ENCODE results near the gene IQCH.
"Not testable (repeated sequence)": the region's sequence is repeated elsewhere in the genome, so short reads cannot be mapped to it uniquely, and the experiment has no call there.

The IQCH gene

GRCh38 chr15:67401336-67401735 is 146.8 kb downstream of the IQCH start:
- no peak for DNase-seq

DNA sequence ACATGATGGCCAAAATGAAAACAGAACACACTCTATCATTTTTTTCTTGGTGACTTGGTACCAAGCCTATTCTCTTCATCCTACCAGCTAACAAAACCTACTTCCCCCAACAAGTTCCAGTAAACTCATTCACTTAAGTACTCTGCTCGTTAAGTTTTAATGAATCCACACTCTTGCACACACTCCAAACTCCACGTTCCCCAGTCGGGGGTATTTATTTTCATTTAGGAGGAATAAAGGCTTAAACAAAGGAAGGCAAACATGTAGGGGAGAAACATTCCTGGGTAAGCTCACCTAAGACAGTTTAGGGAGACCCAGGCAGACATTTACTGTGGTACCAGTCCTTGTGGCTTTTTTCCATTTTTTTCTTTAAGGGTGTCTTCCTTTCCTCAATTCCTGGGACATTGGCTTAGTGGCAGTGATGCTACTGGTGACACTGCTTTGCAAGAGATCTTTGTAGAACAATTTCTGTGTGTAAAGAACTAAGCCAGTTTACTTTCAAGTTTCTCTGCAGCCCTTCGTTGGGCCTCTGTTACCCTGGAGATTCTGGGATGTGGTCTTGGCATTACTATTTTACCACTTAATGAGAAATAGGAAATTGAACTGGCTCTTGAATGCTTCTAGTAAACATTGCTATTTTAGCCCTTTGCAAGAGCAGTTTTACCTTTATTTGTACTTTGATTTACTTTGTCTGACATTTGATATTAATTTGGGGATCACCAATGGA is 149.0 kb downstream of the IQCH start:
- no peak for DNase-seq

DNA sequence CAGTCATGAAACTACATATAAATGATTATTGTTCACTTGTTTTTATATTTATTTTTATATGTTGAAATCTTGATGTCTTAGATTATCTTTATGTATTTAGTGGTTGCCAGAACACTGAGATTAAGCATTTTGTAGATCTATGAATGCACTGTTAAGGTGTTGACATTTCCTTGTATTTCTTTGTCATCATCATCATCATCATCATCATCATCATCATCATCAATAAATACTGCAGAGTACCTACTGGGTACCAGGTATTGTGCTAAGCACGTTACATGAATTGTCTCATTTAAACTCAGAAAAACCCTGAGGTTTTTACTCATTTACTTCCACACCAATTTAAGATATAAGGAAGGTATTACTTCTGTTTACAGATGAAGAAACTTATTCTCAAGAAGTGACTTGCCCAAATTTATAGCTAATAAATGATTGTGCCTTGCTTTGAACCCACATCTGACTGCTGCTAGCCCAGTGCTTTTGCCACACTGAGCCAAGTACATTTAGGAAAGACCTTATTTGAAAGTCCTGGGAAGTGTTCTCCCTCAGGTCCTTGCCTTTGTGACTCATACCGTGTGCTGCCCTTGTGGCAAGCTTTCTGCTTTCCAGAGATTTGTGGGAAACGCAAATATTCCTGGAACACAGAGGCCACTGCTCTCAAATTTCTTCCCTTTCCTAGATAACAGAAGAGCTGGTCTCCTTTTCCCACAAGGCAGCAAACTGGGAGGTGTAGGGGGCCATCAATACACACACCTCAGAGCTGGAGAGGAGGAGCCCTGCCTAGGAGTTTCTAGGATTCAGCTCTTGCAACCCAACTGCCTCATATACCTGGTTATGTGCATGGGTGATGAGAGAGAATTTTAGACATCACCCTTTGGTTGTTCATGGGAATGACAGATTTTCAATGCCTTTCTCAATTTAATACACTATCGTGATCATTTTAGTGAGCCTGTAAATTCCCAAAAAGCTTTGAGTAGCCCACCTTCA is 150.9 kb downstream of the IQCH start:
- DNase-seq: no peak

- no peak for DNase-seq
Observed at GRCh38 chr15:67406257-67406861, 151.8 kb downstream of the IQCH start.

DNA sequence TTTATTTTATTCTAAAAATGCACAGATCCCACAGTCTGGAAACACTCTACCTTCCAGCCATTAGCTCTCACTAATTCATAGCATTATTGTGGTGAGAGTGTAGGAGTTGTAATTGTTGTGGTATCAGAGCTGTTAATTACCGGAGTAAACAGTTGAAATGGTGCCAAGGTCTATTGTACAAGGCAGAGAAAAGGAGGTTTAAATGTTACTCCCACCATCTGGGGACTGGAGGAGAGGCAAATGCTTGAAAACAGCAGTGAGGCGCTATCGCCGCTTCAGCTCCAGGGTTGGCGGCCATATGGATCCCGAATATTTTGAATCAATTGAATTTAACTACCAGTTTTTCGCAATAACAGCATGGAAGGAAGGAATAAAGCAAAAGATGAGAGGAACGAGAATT is 153.2 kb downstream of the IQCH start:
- no peak for DNase-seq

DNA sequence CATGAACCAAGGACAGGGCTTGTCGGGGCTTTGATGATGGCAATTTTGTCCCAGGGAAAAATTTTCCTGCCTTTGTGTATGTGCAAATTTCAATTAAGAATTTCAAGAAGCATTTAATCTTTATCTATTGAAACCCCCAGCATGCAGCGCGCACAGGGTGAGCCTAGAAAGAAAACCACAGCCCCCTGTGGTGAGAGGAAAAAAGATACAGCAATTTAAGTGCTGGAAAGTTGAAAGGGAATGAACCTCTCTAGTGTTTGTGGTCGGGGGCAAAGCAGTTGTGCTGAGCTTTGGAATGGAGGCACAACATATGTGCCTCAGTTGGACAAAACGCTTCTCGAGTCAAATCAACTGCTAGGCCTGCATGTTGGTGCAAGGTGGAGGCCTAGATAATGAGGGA is 154.6 kb downstream of the IQCH start:
- no peak for DNase-seq

- no peak for DNase-seq
Observed at GRCh38 chr15:67411486-67411885, 156.9 kb downstream of the IQCH start.

DNA sequence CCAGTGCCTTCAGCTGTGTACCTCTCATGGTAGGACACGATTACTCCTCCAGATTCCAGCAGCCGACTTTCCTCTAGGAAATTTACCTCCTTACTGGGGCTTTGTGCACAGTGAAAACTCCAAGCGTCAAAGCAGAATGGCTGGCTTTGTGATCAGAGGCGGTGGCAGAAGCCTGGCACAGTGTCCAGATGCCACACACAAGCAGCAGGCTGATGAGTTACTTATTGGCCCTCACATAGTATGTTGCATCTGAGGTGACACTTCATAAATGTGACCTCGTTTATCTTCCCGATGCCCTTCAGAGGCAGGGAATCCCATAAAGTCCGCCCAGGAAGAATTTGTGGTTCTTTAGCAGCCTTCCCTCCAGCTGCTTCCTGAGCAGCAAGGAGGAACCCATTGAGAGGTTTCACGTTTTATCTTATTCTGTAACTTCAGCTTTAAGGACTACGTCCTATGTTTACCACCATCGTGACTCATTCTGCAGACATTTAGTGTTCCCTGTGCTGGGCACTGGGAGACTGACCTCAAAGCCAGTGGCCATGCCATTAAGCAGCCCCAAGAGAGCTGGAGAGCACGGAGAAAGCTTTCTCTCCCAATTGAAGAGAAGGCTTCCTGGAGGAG is 159.3 kb downstream of the IQCH start:
- no peak for DNase-seq

GRCh38 chr15:67415181-67415580 is 160.6 kb downstream of the IQCH start:
- no peak for DNase-seq

DNA sequence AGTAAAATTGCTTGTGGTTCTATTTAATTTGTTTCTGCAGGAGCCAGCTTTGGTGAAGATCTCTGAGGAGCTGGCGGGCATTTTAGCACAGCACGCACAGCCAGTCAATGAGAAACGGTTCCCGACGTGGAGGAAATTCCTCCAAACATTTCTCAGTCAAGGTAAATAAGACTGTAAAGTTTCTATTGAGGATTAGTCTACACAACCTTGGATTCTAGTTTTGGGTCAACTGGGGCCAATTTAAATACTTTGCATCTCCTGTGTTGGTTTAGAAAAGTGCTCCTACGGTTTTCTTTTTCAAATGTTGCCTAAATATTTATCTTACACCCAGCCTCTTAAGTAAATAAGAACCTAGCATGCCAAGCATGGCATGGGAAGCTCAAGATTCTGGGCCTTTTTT is 162.3 kb downstream of the IQCH start:
- DNase-seq: no peak

- no peak for DNase-seq
Observed at GRCh38 chr15:67419705-67420104, 165.1 kb downstream of the IQCH start.

DNA sequence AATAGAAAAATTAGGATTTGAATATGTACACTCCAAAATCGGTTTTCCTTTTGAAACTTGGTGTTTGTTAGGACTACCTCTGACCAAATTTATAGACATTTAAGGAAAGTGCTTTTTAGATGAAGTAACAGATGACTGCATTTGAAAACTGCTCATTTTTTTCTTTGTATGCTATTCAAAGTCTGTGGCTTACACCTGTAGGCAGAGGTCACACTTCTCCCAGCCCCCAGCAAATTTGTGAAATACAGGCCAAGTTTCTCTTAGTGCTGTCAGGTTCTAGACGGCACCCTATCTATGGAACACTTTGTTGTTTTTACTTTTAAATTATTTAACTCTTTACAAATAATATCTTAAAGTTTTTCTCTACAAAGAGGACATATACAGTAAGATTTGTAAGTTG is 165.6 kb downstream of the IQCH start:
- DNase-seq: no peak

GRCh38 chr15:67421105-67421504 is 166.5 kb downstream of the IQCH start:
- DNase-seq: no peak

- DNase-seq: no peak
Observed at GRCh38 chr15:67422296-67422695, 167.7 kb downstream of the IQCH start.

GRCh38 chr15:67433495-67434099 is 179.0 kb downstream of the IQCH start:
- no peak for DNase-seq

DNA sequence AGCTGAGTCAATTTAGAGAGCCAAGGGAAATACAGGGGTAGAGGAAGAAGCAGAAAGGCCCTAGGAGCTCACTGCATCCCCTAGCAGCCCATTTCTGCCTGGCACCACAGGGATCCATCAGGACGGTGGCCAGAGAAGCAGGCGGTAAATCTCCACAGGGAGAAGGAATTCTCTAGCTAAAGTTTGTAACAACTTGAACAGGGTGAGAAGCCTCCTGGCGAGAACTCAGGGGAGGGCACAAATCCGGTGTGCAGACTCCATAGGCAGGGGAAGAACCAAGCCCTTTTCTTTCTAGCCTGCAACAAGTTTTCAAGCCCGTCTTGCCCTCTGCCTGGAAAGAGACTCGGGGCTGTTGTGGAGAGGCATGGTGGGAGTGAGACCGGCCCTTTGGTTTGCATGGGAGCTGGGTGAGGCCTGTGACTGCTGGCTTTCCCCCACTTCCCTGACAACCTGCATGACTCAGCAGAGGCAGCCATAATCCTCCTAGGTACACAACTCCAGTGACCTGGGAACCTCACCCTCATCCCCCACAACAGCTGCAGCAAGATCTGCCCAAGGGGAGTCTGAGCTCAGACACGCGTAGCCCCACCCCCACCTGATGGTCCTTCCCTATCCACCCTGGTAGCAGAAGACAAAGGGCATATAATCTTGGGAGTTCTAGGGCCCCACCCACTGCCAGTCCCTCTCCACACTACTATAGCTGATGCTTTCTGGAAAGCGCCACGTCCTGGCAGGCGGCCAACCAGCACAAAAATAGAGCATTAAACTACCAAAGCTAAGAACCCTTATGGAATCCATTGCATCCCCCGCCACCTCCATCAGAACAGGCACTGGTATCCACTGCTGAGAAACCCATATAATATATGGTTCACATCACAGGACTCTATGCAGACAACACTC is 182.0 kb downstream of the IQCH start:
- DNase-seq: not testable (repeated sequence)

- no peak for DNase-seq
Observed at GRCh38 chr15:67444100-67444499, 189.5 kb downstream of the IQCH start.

GRCh38 chr15:67446449-67446848 is 191.9 kb downstream of the IQCH start:
- DNase-seq: no peak

DNA sequence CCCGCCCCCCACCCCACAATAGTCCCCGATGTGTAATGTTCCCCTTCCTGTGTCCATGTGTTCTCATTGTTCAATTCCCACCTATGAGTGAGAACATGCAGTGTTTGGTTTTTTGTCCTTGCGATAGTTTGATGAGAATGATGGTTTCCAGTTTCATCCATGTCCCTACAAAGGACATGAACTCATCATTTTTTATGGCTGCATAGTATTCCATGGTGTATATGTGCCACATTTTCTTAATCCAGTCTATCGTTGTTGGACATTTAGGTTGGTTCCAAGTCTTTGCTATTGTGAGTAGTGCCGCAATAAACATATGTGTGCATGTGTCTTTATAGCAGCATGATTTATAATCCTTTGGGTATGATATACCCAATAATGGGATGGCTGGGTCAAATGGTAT is 193.8 kb downstream of the IQCH start:
- DNase-seq: not testable (repeated sequence)

DNA sequence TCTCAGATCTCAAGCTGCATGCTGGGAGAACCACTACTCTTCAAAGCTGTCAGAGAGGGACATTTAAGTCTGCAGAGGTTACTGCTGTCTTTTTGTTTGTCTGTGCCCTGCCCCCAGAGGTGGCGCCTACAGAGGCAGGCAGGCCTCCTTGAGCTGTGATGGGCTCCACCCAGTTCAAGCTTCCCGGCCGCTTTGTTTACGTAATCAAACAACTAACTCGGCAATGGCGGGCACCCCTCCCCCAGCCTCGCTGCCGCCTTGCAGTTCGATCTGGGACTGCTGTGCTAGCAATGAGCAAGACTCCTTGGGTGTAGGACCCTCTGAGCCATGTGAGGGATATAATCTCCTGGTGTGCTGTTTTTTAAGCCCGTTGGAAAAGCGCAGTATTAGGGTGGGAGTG is 199.1 kb downstream of the IQCH start:
- DNase-seq: not testable (repeated sequence)

GRCh38 chr15:67456677-67457529 is 202.3 kb downstream of the IQCH start:
- DNase-seq: no peak

Data from NCI-H510A (cell line).